HG03280 (cell line): ENCODE measurements around the gene ADORA1.

Experiments used
- ATAC-seq: cut with Tn5 transposase; IDR thresholded peaks from one replicate; pipeline ENCODE4 v1.9.1; 2021; ENCODE audit warnings: mild to moderate bottlenecking, moderate library complexity; ENCODE audit not compliant: unreplicated experiment

Gene ADORA1

DNA sequence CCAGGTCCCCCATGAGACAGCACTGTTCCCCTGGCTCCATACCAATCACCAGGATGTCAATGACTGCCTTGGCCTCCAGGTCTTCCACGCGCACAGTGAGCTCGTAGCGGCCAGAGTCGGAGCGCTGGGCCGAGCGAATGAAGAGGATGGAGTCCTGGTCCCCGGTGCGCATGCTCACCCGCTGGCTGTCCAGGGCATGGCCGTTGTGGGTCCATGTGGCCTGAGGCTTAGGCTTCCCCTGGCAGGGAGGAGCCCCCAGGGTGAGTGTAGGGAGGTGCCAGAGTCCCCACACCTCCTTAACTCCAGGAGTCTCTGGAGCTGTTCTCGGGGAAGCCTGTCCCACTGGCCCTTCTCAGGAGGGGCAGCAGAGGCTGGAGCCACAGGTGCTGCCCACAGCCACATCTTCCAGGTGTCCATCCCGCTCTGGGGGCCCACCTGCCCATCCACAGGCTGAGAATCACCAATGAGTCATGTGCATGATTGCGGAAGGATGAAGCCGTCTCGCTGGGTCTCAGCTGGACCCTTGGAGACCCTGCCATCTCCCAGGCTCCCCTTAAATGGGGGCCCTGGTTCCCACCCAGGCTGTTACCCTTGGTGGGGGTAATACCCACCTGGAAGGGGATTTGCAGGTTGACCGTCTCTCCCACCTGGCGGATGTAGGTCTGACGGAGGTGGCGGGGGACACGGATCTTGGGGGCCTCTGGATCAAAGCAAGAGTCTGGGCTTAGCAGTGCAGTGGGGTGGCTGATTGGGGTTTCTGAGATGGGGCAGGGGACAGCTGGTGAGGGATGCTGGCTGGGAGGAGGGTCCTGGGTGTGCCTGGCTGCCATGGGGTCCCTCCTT is 44.0 kb downstream of the ADORA1 start:
- no peak for ATAC-seq

- ATAC-seq: no peak
These were observed 44.9 kb downstream of the ADORA1 start for GRCh38 chr1:203172184-203173010.

GRCh38 chr1:203173011-203173555 is 45.6 kb downstream of the ADORA1 start:
- no peak for ATAC-seq

GRCh38 chr1:203173566-203173965 is 46.0 kb downstream of the ADORA1 start:
- no peak for ATAC-seq

- ATAC-seq: no peak
These were observed 46.9 kb downstream of the ADORA1 start for GRCh38 chr1:203174324-203174985.

- ATAC-seq: no peak
These were observed 47.8 kb downstream of the ADORA1 start, which contains the start of gene MYBPH for GRCh38 chr1:203175237-203175826. Gene MYBPH, minus strand, starts transcription at chr1:203175826. Its CDS starts 71 bp downstream, at chr1:203175755.

- ATAC-seq: no peak
These were observed 48.3 kb downstream of the ADORA1 start for GRCh38 chr1:203175827-203176241.

- ATAC-seq: no peak
These were observed 48.9 kb downstream of the ADORA1 start for GRCh38 chr1:203176273-203177035.

GRCh38 chr1:203177036-203177405 is 49.5 kb downstream of the ADORA1 start:
- no peak for ATAC-seq

DNA sequence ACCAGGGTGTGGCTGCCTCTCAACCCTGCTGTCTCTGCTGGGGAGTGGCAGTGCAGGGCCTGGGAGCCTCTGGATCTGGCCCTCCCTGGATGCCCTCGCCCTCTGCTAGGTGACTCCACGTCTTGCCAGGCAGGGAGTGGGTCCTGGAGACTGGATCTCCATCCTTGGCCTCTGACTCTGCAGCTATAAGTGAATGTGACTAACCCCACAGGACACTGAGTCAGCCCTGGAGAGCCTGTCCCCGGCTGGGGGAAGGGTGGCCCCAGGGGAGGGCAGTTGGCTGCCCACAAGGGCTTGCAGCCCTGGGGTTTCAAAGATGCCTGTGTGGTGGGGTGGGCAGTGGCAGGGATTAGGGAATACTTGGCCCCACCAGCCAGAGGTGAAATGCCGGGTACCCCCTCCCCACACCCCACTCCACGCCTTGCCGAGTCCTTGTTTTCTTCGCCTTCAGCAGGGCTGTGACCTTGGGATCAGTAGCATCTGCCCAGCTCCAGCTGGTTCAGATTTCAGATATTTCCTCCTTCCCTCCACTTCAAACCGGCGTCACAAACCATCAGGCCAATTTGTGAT is 50.0 kb downstream of the ADORA1 start:
- no peak for ATAC-seq

DNA sequence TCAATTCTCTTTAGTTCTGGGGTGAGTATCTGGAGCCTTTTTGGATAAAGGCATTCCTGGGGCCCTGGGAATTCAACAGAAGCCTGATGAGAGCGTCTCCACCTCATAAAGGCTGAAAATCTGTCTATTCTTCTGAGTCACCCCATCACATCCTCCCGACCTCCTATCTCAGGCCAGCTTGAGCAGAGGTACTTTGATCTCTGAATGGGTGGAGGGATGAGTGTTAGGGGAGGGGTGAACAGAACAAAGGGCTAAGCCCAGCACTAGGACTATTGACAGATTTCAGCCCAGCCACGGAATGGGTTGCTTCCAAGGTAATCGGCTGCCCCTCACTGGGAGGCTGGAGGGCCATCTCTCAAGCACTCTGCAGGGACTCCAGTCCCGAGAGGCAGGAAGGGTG is 50.6 kb downstream of the ADORA1 start:
- ATAC-seq: no peak

DNA sequence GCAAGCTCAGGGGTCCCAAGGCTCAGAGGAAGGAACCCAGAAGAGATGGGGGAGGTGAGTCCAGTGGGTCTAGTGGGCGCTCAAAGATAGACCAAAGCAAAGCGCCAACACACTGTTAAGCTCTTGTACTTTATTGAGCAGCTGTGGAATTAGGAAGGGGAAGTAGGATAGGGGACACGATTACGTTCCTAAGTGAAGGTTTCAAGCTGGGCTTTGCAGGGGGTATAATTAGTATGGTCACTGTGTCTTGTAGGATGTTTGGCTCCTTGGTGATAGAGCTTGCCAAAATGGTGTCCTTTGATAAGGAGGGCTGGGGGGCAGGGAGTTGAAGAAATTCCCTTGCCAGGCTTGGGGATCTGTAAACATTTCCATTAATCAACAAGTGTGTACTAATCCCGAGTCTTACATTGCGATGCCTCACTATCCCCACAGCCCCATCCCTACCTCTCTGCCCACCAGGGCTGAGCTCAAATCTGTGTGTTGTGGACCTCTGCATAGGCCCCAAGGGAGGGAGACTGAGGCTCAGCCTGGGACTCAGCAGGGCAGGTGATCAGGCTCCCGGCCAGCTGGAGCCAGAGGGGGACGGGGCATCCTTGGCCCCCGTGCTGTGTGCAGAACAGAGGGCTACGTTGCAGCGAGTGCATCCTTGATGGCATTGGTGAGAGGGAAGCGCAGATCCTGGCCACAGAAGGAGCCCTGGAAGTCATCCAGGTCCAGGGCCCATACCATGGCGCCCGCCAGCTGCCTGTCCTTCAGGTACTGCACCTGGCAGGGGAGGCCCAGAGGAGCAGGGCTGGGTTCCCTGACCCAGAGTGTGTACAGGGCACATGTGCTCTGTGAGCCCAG is 51.5 kb downstream of the ADORA1 start:
- no peak for ATAC-seq

GRCh38 chr1:203179667-203180005 is 52.1 kb downstream of the ADORA1 start:
- no peak for ATAC-seq

- ATAC-seq: no peak
These were observed 53.2 kb downstream of the ADORA1 start for GRCh38 chr1:203180611-203181330.

- no peak for ATAC-seq
These were observed 54.3 kb downstream of the ADORA1 start for GRCh38 chr1:203181586-203182386.

DNA sequence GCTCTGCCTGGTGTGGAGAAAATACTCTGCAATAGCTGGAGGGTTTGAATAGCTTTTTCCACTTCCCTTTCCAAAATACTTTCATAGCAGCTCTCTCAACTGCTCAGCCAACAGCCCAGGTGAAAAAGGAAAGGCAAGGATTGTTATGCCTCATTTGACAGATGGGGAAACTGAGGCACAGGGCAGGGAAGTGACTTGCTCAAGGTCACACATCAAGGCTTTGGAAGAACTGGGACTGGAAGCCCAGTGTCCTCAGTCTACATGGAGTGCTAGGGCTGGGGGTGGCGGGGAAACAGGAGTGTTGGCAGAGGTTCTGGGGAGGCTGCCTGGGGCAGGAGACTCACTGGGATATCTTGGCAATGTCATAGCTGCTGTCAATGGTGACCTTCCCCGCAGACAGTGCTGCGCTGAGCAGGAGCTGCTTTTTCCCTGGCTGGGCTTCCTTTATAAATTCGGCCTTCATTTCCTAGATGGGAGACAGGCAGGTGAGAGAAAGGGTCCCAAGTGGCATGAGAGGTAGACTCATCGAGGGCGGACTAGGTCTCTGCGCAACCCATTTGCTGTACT is 54.9 kb downstream of the ADORA1 start:
- ATAC-seq: no peak

- no peak for ATAC-seq
These were observed 56.3 kb downstream of the ADORA1 start for GRCh38 chr1:203183828-203184227.
